Stimulated activated CD4-positive, alpha-beta T cell treated with anti-CD3 and anti-CD28 coated beads, TNF-alpha, amount 100 ng/mL, for 4 hours (primary cell): Measurements from ENCODE around the gene GUCY1A2.

Source experiments
- DNase-seq, 3 experiments: peaks; one replicate each; pipeline ENCODE4 v3.0.0-alpha.2; 2020; ENCODE audit warnings: low read depth in 3 of 3

GUCY1A2 gene

GRCh38 chr11:106745941-106746340 lies 272.3 kb downstream of the GUCY1A2 start:
- DNase-seq = no peak

GRCh38 chr11:106733635-106734034 lies 284.6 kb downstream of the GUCY1A2 start:
- no peak for DNase-seq

- no peak for DNase-seq
Measured at GRCh38 chr11:106728859-106729258, 289.4 kb downstream of the GUCY1A2 start.

- no peak for DNase-seq
Measured at GRCh38 chr11:106728379-106728778, 289.9 kb downstream of the GUCY1A2 start.

- no peak for DNase-seq
Measured at GRCh38 chr11:106727256-106727655, 291.0 kb downstream of the GUCY1A2 start.

GRCh38 chr11:106724293-106724892 lies 293.9 kb downstream of the GUCY1A2 start:
- DNase-seq = no peak

GRCh38 chr11:106723071-106723470 lies 295.2 kb downstream of the GUCY1A2 start:
- no peak for DNase-seq

- no peak for DNase-seq
Measured at GRCh38 chr11:106717222-106717621, 301.1 kb downstream of the GUCY1A2 start.

GRCh38 chr11:106714199-106714598 lies 304.1 kb downstream of the GUCY1A2 start:
- DNase-seq = no peak

- no peak for DNase-seq
Measured at GRCh38 chr11:106708348-106708747, 309.9 kb downstream of the GUCY1A2 start.

- DNase-seq = no peak
Measured at GRCh38 chr11:106706355-106706754, 311.9 kb downstream of the GUCY1A2 start.

- no peak for DNase-seq
Measured at GRCh38 chr11:106702805-106703204, 315.5 kb downstream of the GUCY1A2 start.

GRCh38 chr11:106697058-106697457 lies 321.2 kb downstream of the GUCY1A2 start:
- DNase-seq = no peak

- no peak for DNase-seq
Measured at GRCh38 chr11:106695506-106695905, 322.8 kb downstream of the GUCY1A2 start.

- DNase-seq = no peak
Measured at GRCh38 chr11:106694501-106694900, 323.8 kb downstream of the GUCY1A2 start.

GRCh38 chr11:106691807-106692365 lies 326.4 kb downstream of the GUCY1A2 start:
- no peak for DNase-seq

GRCh38 chr11:106690923-106691322 lies 327.4 kb downstream of the GUCY1A2 start:
- DNase-seq = no peak

- DNase-seq = no peak
Measured at GRCh38 chr11:106684944-106685343, 333.3 kb downstream of the GUCY1A2 start.

GRCh38 chr11:106683435-106683834 lies 334.8 kb downstream of the GUCY1A2 start:
- no peak for DNase-seq

GRCh38 chr11:106681435-106681834 lies 336.8 kb downstream of the GUCY1A2 start:
- DNase-seq = no peak

- DNase-seq = no peak
Measured at GRCh38 chr11:106679581-106679980, 338.7 kb downstream of the GUCY1A2 start.

GRCh38 chr11:106679181-106679580 lies 339.1 kb downstream of the GUCY1A2 start:
- DNase-seq = no peak

- DNase-seq = no peak
Measured at GRCh38 chr11:106670069-106670468, 348.2 kb downstream of the GUCY1A2 start.

GRCh38 chr11:106668147-106668546 lies 350.1 kb downstream of the GUCY1A2 start:
- no peak for DNase-seq
